ENCODE measurements around the gene WBP11. TPM values are rescaled to one million over a fixed set of nuclear protein-coding genes. Genes with fewer than 3 reads are reported as not detected.

Gene WBP11
- total and polyA plus RNA-seq, 2 of the 13 experiments (the other 11 are each of a cell fraction or from before 2014, with no cell fraction given): 7.6 to 31.0 TPM

- TF ChIP-seq ZBTB7B (CRISPR knock-in tag; IDR thresholded peaks at IDR 0.05) (no peak), FOXP1 (IDR thresholded peaks at IDR 0.05) (no peak), FOXP1 (CRISPR knock-in tag; IDR thresholded peaks at IDR 0.05) (peak; percentile 55; the same call in 1 of the 2 replicates), SOX5 (CRISPR knock-in tag; IDR thresholded peaks at IDR 0.05; ENCODE audit: borderline replicate concordance) (peak; percentile 38), FOSL2 (CRISPR knock-in tag; IDR thresholded peaks at IDR 0.05) (peak; percentile 34; the same call in 1 of the 2 replicates)
- TF ChIP-seq, protein P1, sequence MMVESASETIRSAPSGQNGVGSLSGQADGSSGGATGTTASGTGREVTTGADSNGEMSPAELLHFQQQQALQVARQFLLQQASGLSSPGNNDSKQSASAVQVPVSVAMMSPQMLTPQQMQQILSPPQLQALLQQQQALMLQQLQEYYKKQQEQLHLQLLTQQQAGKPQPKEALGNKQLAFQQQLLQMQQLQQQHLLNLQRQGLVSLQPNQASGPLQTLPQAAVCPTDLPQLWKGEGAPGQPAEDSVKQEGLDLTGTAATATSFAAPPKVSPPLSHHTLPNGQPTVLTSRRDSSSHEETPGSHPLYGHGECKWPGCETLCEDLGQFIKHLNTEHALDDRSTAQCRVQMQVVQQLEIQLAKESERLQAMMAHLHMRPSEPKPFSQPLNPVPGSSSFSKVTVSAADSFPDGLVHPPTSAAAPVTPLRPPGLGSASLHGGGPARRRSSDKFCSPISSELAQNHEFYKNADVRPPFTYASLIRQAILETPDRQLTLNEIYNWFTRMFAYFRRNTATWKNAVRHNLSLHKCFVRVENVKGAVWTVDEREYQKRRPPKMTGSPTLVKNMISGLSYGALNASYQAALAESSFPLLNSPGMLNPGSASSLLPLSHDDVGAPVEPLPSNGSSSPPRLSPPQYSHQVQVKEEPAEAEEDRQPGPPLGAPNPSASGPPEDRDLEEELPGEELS (CRISPR knock-in tag; IDR thresholded peaks at IDR 0.05): peak; percentile 31; the same call in 1 of the 2 replicates
Observed at GRCh38 chr12:14777271-14777670, 26.0 kb downstream of the WBP11 start (continued).

- BruUV-seq (replicated peaks): no TSS peak
Observed at GRCh38 chr12:14776236-14776961, 26.9 kb downstream of the WBP11 start.

More at GRCh38 chr12:14776236-14776961, 26.9 kb downstream of the WBP11 start:
- FAIRE-seq (no peak), DNase-seq (ENCODE audit: low spot score) (no peak), ATAC-seq (no peak)
- Histone ChIP-seq H3K79me2 (ENCODE audit: insufficient read depth, low read length) (peaks cover 7% of the 10 kb centered on the region), H3K9me3 (ENCODE audit: low read length) (no peaks in the 10 kb centered on the region), H3K36me3 (replicated peaks in 1 of 2; ENCODE audit: control insufficient read depth in 1 of 2, insufficient read depth in 2 of 2, low read length in 2 of 2) (no peaks in the 10 kb centered on the region), H3K4me1 (ENCODE audit: insufficient read depth, low read length) (peaks cover 42% of the 10 kb centered on the region), H3K9ac (ENCODE audit: insufficient read depth, low read depth, low read length) (no peak overlapping the region), H3K4me3 (replicated peaks in 1 of 3; ENCODE audit: insufficient read depth in 1 of 3, low read depth in 2 of 3, low read length in 3 of 3) (no peak overlapping the region), H3K27me3 (ENCODE audit: control insufficient read depth in 1 of 2, insufficient read depth in 2 of 2, low read length in 2 of 2) (no peaks in the 10 kb centered on the region; a peak in 1 of 5 replicates), H3K4me2 (ENCODE audit: low read depth, low read length) (peak overlapping the region; percentile 66), H2AFZ (ENCODE audit: low read length) (no peak overlapping the region), H4K20me1 (ENCODE audit: insufficient read depth, low read length) (no peaks in the 10 kb centered on the region), H3K27ac (ENCODE audit: extremely low read length, insufficient read depth, low read length) (no peak overlapping the region)
- 44% methylated on average over 5 of the region's 5 CpGs for WGBS (ENCODE audit: low lambda C conversion rate)
- TF ChIP-seq STAG1 (CRISPR knock-in tag; IDR thresholded peaks at IDR 0.05) (peak; percentile 30; the same call in 1 of the 2 replicates), ZNF670 (CRISPR knock-in tag; IDR thresholded peaks at IDR 0.05; ENCODE audit: borderline replicate concordance) (0 out of 2 replicates have a peak, but pooled peaks have one; percentile 22), ZNF788 (CRISPR knock-in tag; IDR thresholded peaks at IDR 0.05; ENCODE audit: borderline replicate concordance) (no peak), ADNP (CRISPR knock-in tag; IDR thresholded peaks at IDR 0.05) (no peak)
- TF ChIP-seq, protein P2, sequence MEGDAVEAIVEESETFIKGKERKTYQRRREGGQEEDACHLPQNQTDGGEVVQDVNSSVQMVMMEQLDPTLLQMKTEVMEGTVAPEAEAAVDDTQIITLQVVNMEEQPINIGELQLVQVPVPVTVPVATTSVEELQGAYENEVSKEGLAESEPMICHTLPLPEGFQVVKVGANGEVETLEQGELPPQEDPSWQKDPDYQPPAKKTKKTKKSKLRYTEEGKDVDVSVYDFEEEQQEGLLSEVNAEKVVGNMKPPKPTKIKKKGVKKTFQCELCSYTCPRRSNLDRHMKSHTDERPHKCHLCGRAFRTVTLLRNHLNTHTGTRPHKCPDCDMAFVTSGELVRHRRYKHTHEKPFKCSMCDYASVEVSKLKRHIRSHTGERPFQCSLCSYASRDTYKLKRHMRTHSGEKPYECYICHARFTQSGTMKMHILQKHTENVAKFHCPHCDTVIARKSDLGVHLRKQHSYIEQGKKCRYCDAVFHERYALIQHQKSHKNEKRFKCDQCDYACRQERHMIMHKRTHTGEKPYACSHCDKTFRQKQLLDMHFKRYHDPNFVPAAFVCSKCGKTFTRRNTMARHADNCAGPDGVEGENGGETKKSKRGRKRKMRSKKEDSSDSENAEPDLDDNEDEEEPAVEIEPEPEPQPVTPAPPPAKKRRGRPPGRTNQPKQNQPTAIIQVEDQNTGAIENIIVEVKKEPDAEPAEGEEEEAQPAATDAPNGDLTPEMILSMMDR (CRISPR knock-in tag; IDR thresholded peaks at IDR 0.05): peak; percentile 28
- in situ Hi-C loops (cut with HindIII; ENCODE audit: extremely low pct_ligation_motif_present, low pct_unique_long_range_greater_than_20kb): no loop called here
- POLR2A ChIA-PET: interaction anchor here (1.4 kb wide), 1 partner anchor 27 kb away, joined by 6 read pairs; the partner anchor contains the start of genes C12orf60 and WBP11
- CTCF ChIA-PET (ENCODE audit: low intra/inter-chr PET ratio, low total read pairs): no interaction called here
- intact Hi-C loops (cut with micrococcal nuclease; ENCODE audit: unreplicated experiment): loop anchor here (10.0 kb wide), 1 partner anchor 1108 kb away; the partner anchor contains the start of gene STRAP
